Adrenal gland (tissue), 5 donors: Measurements from ENCODE around the gene NT5DC3.

Experiments used
- POLR2A ChIP-seq, 2 donors: fragments of 450-650 bp; IDR thresholded peaks; one replicate each; pipeline ENCODE4 v1.6.1; 2017; ENCODE audit warnings: antibody characterized with exemption in 2 of 2, mild to moderate bottlenecking in 2 of 2, moderate library complexity in 1 of 2
- TF ChIP-seq, protein P1 (sequence below), 6 experiments: fragments of 450-650 bp in 4 of 6; fragments of 200-600 bp in 2 of 6; sonication (generic) in 1 of 6; IDR thresholded peaks; 1 replicate in 5 of 6; 2 replicates in 1 of 6; pipeline versions ENCODE4 v1.5.1 to v1.8.0; 2016 to 2021; ENCODE audit warnings: antibody characterized with exemption in 6 of 6, mild to moderate bottlenecking in 2 of 6, moderate library complexity in 1 of 6
- donor health status: DM: no; HTN: no; CAD: no.

DNA sequence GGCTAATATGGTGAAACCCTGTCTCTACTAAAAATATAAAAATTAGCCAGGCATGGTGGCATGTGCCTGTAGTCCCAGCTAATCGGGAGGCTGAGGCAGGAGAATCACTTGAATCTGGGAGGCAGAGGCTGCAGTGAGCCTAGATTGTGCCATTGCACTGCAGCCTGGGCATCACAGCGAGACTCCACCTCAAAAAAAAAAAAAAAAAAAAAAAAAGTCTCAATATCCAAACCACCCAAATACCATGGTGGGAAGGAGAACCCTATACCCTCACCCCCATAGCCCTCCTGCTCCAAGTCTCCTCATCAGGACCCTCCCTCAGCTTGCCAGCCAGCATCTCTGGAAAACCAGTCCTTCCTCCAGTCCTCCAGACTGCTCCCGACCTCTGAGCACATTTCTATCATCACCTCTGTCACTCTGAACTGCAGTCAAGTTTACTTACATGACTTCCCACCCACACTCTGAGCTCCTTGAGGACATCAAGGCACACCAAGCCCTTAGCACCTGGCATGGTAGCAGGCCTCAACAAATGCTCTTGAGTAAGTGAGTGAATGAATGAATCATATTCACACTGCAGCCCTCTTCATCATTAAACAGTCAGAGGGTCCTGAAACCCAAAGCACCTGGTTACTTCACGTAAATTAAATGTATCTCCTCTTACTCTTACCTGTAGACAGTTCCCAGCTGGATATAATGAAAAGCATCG lies 35.2 kb downstream of the NT5DC3 start:
- TF ChIP-seq POLR2A (IDR thresholded peaks at IDR 0.05), result no peak
- TF ChIP-seq, protein P1, sequence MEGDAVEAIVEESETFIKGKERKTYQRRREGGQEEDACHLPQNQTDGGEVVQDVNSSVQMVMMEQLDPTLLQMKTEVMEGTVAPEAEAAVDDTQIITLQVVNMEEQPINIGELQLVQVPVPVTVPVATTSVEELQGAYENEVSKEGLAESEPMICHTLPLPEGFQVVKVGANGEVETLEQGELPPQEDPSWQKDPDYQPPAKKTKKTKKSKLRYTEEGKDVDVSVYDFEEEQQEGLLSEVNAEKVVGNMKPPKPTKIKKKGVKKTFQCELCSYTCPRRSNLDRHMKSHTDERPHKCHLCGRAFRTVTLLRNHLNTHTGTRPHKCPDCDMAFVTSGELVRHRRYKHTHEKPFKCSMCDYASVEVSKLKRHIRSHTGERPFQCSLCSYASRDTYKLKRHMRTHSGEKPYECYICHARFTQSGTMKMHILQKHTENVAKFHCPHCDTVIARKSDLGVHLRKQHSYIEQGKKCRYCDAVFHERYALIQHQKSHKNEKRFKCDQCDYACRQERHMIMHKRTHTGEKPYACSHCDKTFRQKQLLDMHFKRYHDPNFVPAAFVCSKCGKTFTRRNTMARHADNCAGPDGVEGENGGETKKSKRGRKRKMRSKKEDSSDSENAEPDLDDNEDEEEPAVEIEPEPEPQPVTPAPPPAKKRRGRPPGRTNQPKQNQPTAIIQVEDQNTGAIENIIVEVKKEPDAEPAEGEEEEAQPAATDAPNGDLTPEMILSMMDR (IDR thresholded peaks at IDR 0.05), result no peak
